OCI-LY7 (cell line): ENCODE results near the gene RNF168. TPM values are rescaled to one million over a fixed set of nuclear protein-coding genes. Genes with fewer than 3 reads are reported as not detected.
"Not testable (repeated sequence)": the region's sequence is repeated elsewhere in the genome, so short reads cannot be mapped to it uniquely, and the experiment has no call there.

Experiments used
- BruUV-seq: library from RNA; stranded (reverse); fragments of 400-500 nt; replicated peaks from 2 replicates; lab custom pipeline; 2021; lab: Mats Ljungman, UMichigan
- CTCF ChIA-PET: fragments of 300-600 bp; sonication (Branson Sonifier 250); formaldehyde crosslinking; loops from one replicate; lab custom pipeline; 2022; ENCODE audit warnings: antibody characterized with exemption; ENCODE audit not compliant: unreplicated experiment; lab: Charles Lee
- POLR2A ChIA-PET: fragments of 300-600 bp; sonication (Branson Sonifier 250); formaldehyde crosslinking; loops from one replicate; lab custom pipeline; 2022; ENCODE audit warnings: antibody characterized with exemption; lab: Charles Lee
- DNase-seq: peaks from one replicate; pipeline ENCODE4 v3.0.0-alpha.2; 2015; ENCODE audit warnings: low spot score
- H2AFZ ChIP-seq: fragments of 200-600 bp; sonication (generic), shearing (Covaris generic); 2 replicates; pipeline ENCODE4 v1.6.1; 2014; ENCODE audit warnings: mild to moderate bottlenecking, antibody characterized with exemption, low read length, moderate library complexity
- H3K27ac ChIP-seq: fragments of 200-600 bp; sonication (generic); 2 replicates; pipeline ENCODE4 v1.5.1; 2014; ENCODE audit warnings: mixed run types, low read depth, mild to moderate bottlenecking, moderate library complexity, low read length, inconsistent platforms; ENCODE audit not compliant: poor library complexity, severe bottlenecking
- H3K36me3 ChIP-seq: fragments of 200-600 bp; sonication (generic); 2 replicates; pipeline ENCODE4 v1.6.1; 2014; ENCODE audit warnings: mild to moderate bottlenecking, antibody characterized with exemption, low read length, moderate library complexity, mixed read lengths; ENCODE audit not compliant: insufficient read depth
- H3K4me1 ChIP-seq: fragments of 200-600 bp; sonication (generic); 2 replicates; pipeline ENCODE4 v1.5.1; 2014; ENCODE audit warnings: mild to moderate bottlenecking, low read length; ENCODE audit not compliant: insufficient read depth, poor library complexity, severe bottlenecking
- H3K4me2 ChIP-seq: fragments of 200-600 bp; sonication (generic); 2 replicates; pipeline ENCODE4 v1.6.1; 2014; ENCODE audit warnings: mild to moderate bottlenecking, low read length
- H3K4me3 ChIP-seq: fragments of 200-600 bp; sonication (generic); 2 replicates; pipeline ENCODE4 v1.5.1; 2014; ENCODE audit warnings: mild to moderate bottlenecking, low read depth, low read length; ENCODE audit not compliant: poor library complexity, severe bottlenecking
- H3K79me2 ChIP-seq: fragments of 200-600 bp; sonication (generic); 2 replicates; pipeline ENCODE4 v1.6.1; 2016; ENCODE audit warnings: low read depth, mild to moderate bottlenecking, low read length, moderate library complexity, mixed read lengths; ENCODE audit not compliant: insufficient read depth
- H3K9me2 ChIP-seq: fragments of 200-600 bp; sonication (generic); 2 replicates; pipeline ENCODE4 v1.6.1; 2016; ENCODE audit warnings: mild to moderate bottlenecking, low read length, mixed read lengths; ENCODE audit not compliant: insufficient read depth
- H3K9me3 ChIP-seq: fragments of 200-600 bp; sonication (generic); 2 replicates; pipeline ENCODE4 v1.6.1; 2014; ENCODE audit warnings: mild to moderate bottlenecking, mixed run types, low read length, mixed read lengths
- H4K20me1 ChIP-seq: fragments of 200-600 bp; sonication (generic); 2 replicates; pipeline ENCODE4 v1.6.1; 2014; ENCODE audit warnings: mild to moderate bottlenecking, antibody characterized with exemption, low read length, moderate library complexity, mixed read lengths; ENCODE audit not compliant: insufficient read depth
- EZH2phosphoT487 ChIP-seq: fragments of 200-600 bp; sonication (generic); IDR thresholded peaks from 2 replicates; pipeline ENCODE4 v1.6.1; 2018; ENCODE audit warnings: low read depth, borderline replicate concordance, mild to moderate bottlenecking, mixed run types, antibody characterized with exemption, low read length, moderate library complexity, mixed read lengths
- intact Hi-C: fragments of 100-400 bp; cut with micrococcal nuclease; formaldehyde crosslinking; loops from one replicate; pipeline ENCODE4 v1.10.0; 2022; ENCODE audit not compliant: unreplicated experiment
- small RNA-seq: library from RNA; depleted of rRNA; stranded (forward); fragments of <200 nt; gene quantifications from one replicate; pipeline ENCODE3, GENCODE V24; 2014
- total RNA-seq, 2 experiments: library from RNA; depleted of rRNA in 1 of 2; stranded (reverse); fragments of >200 nt in 1 of 2; shearing (Covaris generic) in 1 of 2; gene quantifications; 2 replicates each; pipeline ENCODE4 v1.2.3, GENCODE V29; 2014 to 2022
- TF ChIP-seq, protein P1 (sequence below): fragments of 200-600 bp; sonication (generic); conservative IDR thresholded peaks from 2 replicates; pipeline ENCODE4 v1.5.1; 2014; ENCODE audit warnings: mild to moderate bottlenecking, antibody characterized with exemption, low read length, moderate library complexity, mixed read lengths

Gene RNF168
- total RNA-seq, 2 experiments from 2014 or later = 31.3 to 38.1 TPM

DNA sequence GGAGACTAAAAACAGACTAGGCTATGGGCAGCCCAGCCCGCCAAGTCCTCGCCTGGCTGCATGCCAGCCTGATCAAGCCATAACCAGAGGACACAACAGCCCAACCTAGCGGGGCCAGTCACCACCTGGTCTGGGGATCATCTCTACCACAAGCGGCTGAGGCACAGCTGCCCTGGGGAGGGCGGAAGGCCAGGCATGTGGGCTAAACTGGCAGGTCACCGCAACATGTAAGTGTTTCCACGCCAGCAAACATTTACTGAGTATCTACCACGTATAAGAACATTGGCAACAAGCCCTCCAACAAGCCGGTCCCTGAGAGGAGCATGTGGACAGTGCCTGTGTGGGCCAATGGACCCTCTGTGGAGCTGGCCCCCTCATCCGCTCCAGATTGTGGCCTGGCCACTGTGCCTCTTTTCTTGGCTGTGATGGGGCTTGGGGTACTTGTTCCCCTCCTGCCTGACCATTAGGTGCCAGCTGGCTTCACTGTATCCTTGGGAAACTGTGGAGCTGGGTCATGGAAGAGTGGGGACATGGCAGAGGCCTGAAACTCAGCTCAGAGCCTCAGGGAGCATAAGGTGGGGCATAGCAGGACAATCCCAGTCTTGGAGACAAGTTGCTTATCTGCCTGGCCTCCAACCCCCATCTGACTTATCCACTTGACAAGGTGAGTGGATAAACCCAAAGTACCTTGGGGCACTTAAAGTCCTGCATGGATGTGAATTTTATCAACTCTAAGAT is 80.4 kb downstream of the RNF168 start:
- TF ChIP-seq, protein P1, sequence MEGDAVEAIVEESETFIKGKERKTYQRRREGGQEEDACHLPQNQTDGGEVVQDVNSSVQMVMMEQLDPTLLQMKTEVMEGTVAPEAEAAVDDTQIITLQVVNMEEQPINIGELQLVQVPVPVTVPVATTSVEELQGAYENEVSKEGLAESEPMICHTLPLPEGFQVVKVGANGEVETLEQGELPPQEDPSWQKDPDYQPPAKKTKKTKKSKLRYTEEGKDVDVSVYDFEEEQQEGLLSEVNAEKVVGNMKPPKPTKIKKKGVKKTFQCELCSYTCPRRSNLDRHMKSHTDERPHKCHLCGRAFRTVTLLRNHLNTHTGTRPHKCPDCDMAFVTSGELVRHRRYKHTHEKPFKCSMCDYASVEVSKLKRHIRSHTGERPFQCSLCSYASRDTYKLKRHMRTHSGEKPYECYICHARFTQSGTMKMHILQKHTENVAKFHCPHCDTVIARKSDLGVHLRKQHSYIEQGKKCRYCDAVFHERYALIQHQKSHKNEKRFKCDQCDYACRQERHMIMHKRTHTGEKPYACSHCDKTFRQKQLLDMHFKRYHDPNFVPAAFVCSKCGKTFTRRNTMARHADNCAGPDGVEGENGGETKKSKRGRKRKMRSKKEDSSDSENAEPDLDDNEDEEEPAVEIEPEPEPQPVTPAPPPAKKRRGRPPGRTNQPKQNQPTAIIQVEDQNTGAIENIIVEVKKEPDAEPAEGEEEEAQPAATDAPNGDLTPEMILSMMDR = no peak
- TF ChIP-seq EZH2phosphoT487 = no peak
- POLR2A ChIA-PET = no interaction called here
- Histone ChIP-seq H3K4me2 (no peak overlapping the region), H3K9me3 (no peaks in the 10 kb centered on the region), H3K4me3 (no peak overlapping the region), H3K79me2 (peaks cover 94% of the 10 kb centered on the region), H3K9me2 (no peaks in the 10 kb centered on the region), H3K27ac (no peak overlapping the region), H4K20me1 (peaks cover 3% of the 10 kb centered on the region; the same call in 1 of the 2 replicates), H3K36me3 (peaks cover 25% of the 10 kb centered on the region), H3K4me1 (no peaks in the 10 kb centered on the region), H2AFZ (no peak overlapping the region)
- intact Hi-C loops = no loop called here
- no peak for DNase-seq
- no TSS peak for BruUV-seq
- CTCF ChIA-PET = no interaction called here

DNA sequence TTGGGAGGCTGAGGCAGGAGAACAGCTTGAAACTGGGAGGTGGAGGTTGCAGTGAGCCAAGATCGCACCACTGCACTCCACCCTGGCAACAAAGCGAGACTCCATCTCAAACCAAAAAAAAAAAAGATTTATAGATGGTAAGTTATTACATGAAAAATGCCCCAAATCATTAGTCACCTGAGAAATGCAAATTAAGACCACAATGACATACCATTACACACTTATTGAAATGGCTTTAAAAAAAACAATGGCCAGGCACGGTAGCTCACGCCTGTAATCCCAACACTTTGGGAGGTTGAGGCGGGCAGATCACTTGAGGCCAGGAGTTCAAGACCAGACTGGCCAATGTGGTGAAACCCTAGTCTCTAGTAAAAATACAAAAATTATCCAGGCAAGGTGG is 81.9 kb downstream of the RNF168 start:
- H3K36me3 ChIP-seq = peaks cover 10% of the 10 kb centered on the region
- CTCF ChIA-PET, H3K4me3 ChIP-seq, H3K4me1 ChIP-seq, H3K9me2 ChIP-seq, H2AFZ ChIP-seq, H4K20me1 ChIP-seq, DNase-seq, H3K27ac ChIP-seq, BruUV-seq, H3K4me2 ChIP-seq, H3K9me3 ChIP-seq, intact Hi-C loops: not testable (repeated sequence)
- POLR2A ChIA-PET = interaction anchor here (1.0 to 2.1 kb wide), 2 partner anchors 10 to 32 kb away, joined by 3 to 6 read pairs; no protein-coding TSS in a partner anchor
- H3K79me2 ChIP-seq = peaks cover 91% of the 10 kb centered on the region

GRCh38 chr3:196419386-196419785 is 84.2 kb downstream of the RNF168 start:
- no TSS peak for BruUV-seq
- POLR2A ChIA-PET = no interaction called here
- Histone ChIP-seq H3K4me2 (no peak overlapping the region), H3K9me3 (no peaks in the 10 kb centered on the region), H3K4me1 (no peaks in the 10 kb centered on the region), H3K9me2 (no peaks in the 10 kb centered on the region), H2AFZ (no peak overlapping the region), H3K27ac (no peak overlapping the region), H3K79me2 (peaks cover 88% of the 10 kb centered on the region), H4K20me1 (peaks cover 3% of the 10 kb centered on the region; the same call in 1 of the 2 replicates), H3K36me3 (0 out of 2 replicates have a peak, but pooled peaks cover 6% of the 10 kb centered on the region), H3K4me3 (no peak overlapping the region)
- no peak for DNase-seq
- no peak for TF ChIP-seq EZH2phosphoT487
- TF ChIP-seq, protein P1 = no peak
- intact Hi-C loops = no loop called here
- CTCF ChIA-PET = no interaction called here

Small RNA genes lying within 50 kb of the gene (small RNA-seq; reads per million reads assigned to genes)
- gene AC083822.1 = not detected
- not detected for gene AC117490.1
- 0.21 reads per million for gene RPS29P3

Other genes starting within 250 kb of the RNF168 start
- 21.3 and 21.6 TPM in 2 replicates for gene PCYT1A, start 216.0 kb downstream of the RNF168 start, total RNA-seq (2014; rRNA removed; shearing (Covaris generic))
- 20.6 and 27.1 TPM in 2 replicates for gene PCYT1A, start 216.0 kb downstream of the RNF168 start, total RNA-seq (2022)
- gene DYNLT2B, start 185.5 kb downstream of the RNF168 start, total RNA-seq (2014; rRNA removed; shearing (Covaris generic)) = 17.9 and 18.1 TPM in 2 replicates
- 21.5 and 25.5 TPM in 2 replicates for gene DYNLT2B, start 185.5 kb downstream of the RNF168 start, total RNA-seq (2022)
- gene TM4SF19, start 165.4 kb downstream of the RNF168 start, total RNA-seq (2014; rRNA removed; shearing (Covaris generic)) = not detected in 2 replicates
- not detected in 2 replicates for gene TM4SF19, start 165.4 kb downstream of the RNF168 start, total RNA-seq (2022)
- 12.7 and 28.9 TPM in 2 replicates for gene UBXN7, start 71.3 kb downstream of the RNF168 start, total RNA-seq (2014; rRNA removed; shearing (Covaris generic))
- 73.4 and 76.6 TPM in 2 replicates for gene UBXN7, start 71.3 kb downstream of the RNF168 start, total RNA-seq (2022)
- not detected in 2 replicates for gene SMCO1, start 11.6 kb upstream of the RNF168 start, total RNA-seq (2014; rRNA removed; shearing (Covaris generic))
- gene SMCO1, start 11.6 kb upstream of the RNF168 start, total RNA-seq (2022) = not detected in 2 replicates
- gene WDR53, start 64.8 kb upstream of the RNF168 start, total RNA-seq (2014; rRNA removed; shearing (Covaris generic)) = 10.8 TPM in 2 replicates
- gene WDR53, start 64.8 kb upstream of the RNF168 start, total RNA-seq (2022) = 15.6 and 16.5 TPM in 2 replicates
- 10.6 and 12.5 TPM in 2 replicates for gene FBXO45, start 64.9 kb upstream of the RNF168 start, total RNA-seq (2014; rRNA removed; shearing (Covaris generic))
- gene FBXO45, start 64.9 kb upstream of the RNF168 start, total RNA-seq (2022) = 15.5 and 15.6 TPM in 2 replicates
- gene NRROS, start 135.9 kb upstream of the RNF168 start, total RNA-seq (2014; rRNA removed; shearing (Covaris generic)) = 0.51 and 1.1 TPM in 2 replicates
- 3.7 and 3.8 TPM in 2 replicates for gene NRROS, start 135.9 kb upstream of the RNF168 start, total RNA-seq (2022)
- gene CEP19, start 208.5 kb upstream of the RNF168 start, total RNA-seq (2014; rRNA removed; shearing (Covaris generic)) = 1.9 and 3.3 TPM in 2 replicates
- gene CEP19, start 208.5 kb upstream of the RNF168 start, total RNA-seq (2022) = 5.7 and 6.3 TPM in 2 replicates
- gene PIGX, start 208.6 kb upstream of the RNF168 start, total RNA-seq (2014; rRNA removed; shearing (Covaris generic)) = 24.1 and 24.9 TPM in 2 replicates
- 31.5 and 32.4 TPM in 2 replicates for gene PIGX, start 208.6 kb upstream of the RNF168 start, total RNA-seq (2022)
- 24.5 and 37.9 TPM in 2 replicates for gene PAK2, start 236.1 kb upstream of the RNF168 start, total RNA-seq (2014; rRNA removed; shearing (Covaris generic))
- gene PAK2, start 236.1 kb upstream of the RNF168 start, total RNA-seq (2022) = 83.8 and 95.6 TPM in 2 replicates